Measurements from ENCODE around the gene LPIN2.
A peak's percentile ranks its signal among the peaks of the same experiment; 100 is the strongest.
"Not testable (repeated sequence)": the region's sequence is repeated elsewhere in the genome, so short reads cannot be mapped to it uniquely, and the experiment has no call there.

Gene LPIN2

GRCh38 chr18:3013024-3013804 is at the start of gene LPIN2:
Gene LPIN2, minus strand, starts transcription at chr18:3013144. Its CDS starts 52,304 bp downstream, at chr18:2960840.
- DNase-seq, result peak; percentile 98

GRCh38 chr18:3061581-3062312 is 48.8 kb upstream of the LPIN2 start:
- peak; percentile 75 for DNase-seq

- peak; percentile 80 for DNase-seq
These were observed 48.0 kb upstream of the LPIN2 start for GRCh38 chr18:3060667-3061580.

- DNase-seq, result no peak
These were observed 46.3 kb upstream of the LPIN2 start for GRCh38 chr18:3059272-3059671.

- no peak for DNase-seq
These were observed 45.6 kb upstream of the LPIN2 start for GRCh38 chr18:3058328-3059191.

GRCh38 chr18:3057526-3057925 is 44.6 kb upstream of the LPIN2 start:
- no peak for DNase-seq

- DNase-seq, result no peak
These were observed 43.4 kb upstream of the LPIN2 start for GRCh38 chr18:3056311-3056710.

- DNase-seq, result no peak
These were observed 42.9 kb upstream of the LPIN2 start for GRCh38 chr18:3055816-3056215.

GRCh38 chr18:3055186-3055728 is 42.3 kb upstream of the LPIN2 start:
- no peak for DNase-seq

- no peak for DNase-seq
These were observed 41.8 kb upstream of the LPIN2 start for GRCh38 chr18:3054780-3055179.

GRCh38 chr18:3054214-3054613 is 41.3 kb upstream of the LPIN2 start:
- no peak for DNase-seq

- DNase-seq, result no peak
These were observed 40.1 kb upstream of the LPIN2 start for GRCh38 chr18:3053081-3053480.

GRCh38 chr18:3052411-3052758 is 39.4 kb upstream of the LPIN2 start:
- no peak for DNase-seq

- DNase-seq, result no peak
These were observed 38.9 kb upstream of the LPIN2 start for GRCh38 chr18:3051718-3052410.

- not testable (repeated sequence) for DNase-seq
These were observed 37.0 kb upstream of the LPIN2 start for GRCh38 chr18:3049897-3050454.

- DNase-seq, result no peak
These were observed 35.9 kb upstream of the LPIN2 start for GRCh38 chr18:3048820-3049349.

GRCh38 chr18:3048121-3048520 is 35.2 kb upstream of the LPIN2 start:
- DNase-seq, result no peak

- no peak for DNase-seq
These were observed 33.4 kb upstream of the LPIN2 start for GRCh38 chr18:3046216-3046808.

- no peak for DNase-seq
These were observed 32.2 kb upstream of the LPIN2 start for GRCh38 chr18:3044931-3045698.

GRCh38 chr18:3042379-3042778 is 29.4 kb upstream of the LPIN2 start:
- DNase-seq, result no peak

Data from activated effector memory CD4-positive, alpha-beta T cell treated with anti-CD3 and anti-CD28 coated beads, Interleukin-2, amount 50 U/mL, for 16 hours (primary cell).